Tibial artery (tissue), 4 donors: ENCODE measurements around the gene MDM4.

Experiments
- DNase-seq, 2 donors: peaks; one replicate each; pipeline ENCODE4 v3.0.0-alpha.2; 2019
- H3K27ac ChIP-seq, 2 donors: fragments of 200-600 bp; sonication (generic) in 1 of 2; 1 replicate in 1 of 2; 2 replicates in 1 of 2; pipeline ENCODE4 v1.5.1; 2018 to 2019; ENCODE audit warnings: mild to moderate bottlenecking in 1 of 2
- H3K27me3 ChIP-seq, 2 donors: fragments of 200-600 bp; sonication (generic) in 1 of 2; one replicate each; pipeline versions ENCODE4 v1.5.1 to v1.6.0; 2016 to 2019
- H3K36me3 ChIP-seq, 3 donors: fragments of 200-600 bp; sonication (generic) in 2 of 3; one replicate each; pipeline ENCODE4 v1.5.1; 2016 to 2019; ENCODE audit warnings: mild to moderate bottlenecking in 2 of 3
- H3K4me1 ChIP-seq, 4 donors: fragments of 200-600 bp; sonication (generic) in 2 of 4; 1 replicate in 3 of 4; 2 replicates in 1 of 4; pipeline ENCODE4 v1.5.1; 2016 to 2019
- H3K4me3 ChIP-seq, 2 donors: fragments of 200-600 bp; sonication (generic) in 1 of 2; 1 replicate in 1 of 2; 2 replicates in 1 of 2; pipeline ENCODE4 v1.5.1; 2018 to 2019; ENCODE audit warnings: mild to moderate bottlenecking in 2 of 2
- H3K9me3 ChIP-seq, 3 donors: fragments of 200-600 bp; sonication (generic) in 1 of 3; one replicate each; pipeline ENCODE4 v1.5.1; 2016 to 2019
- intact Hi-C: fragments of 100-400 bp; cut with DNase I; formaldehyde crosslinking; loops from one replicate; pipeline ENCODE4 v1.15.0; 2023; ENCODE audit warnings: low total_unique reads
- TF ChIP-seq, protein P1 (sequence below), 2 experiments: fragments of 200-600 bp in 1 of 2; fragments of 450-650 bp in 1 of 2; IDR thresholded peaks; one replicate each; pipeline ENCODE4 v1.5.1; 2017 to 2019; ENCODE audit warnings: antibody characterized with exemption in 2 of 2, mild to moderate bottlenecking in 1 of 2, moderate library complexity in 1 of 2

The MDM4 gene

GRCh38 chr1:204572923-204573922 is 57.0 kb downstream of the MDM4 start:
- H3K27me3 ChIP-seq, result no peaks in the 10 kb centered on the region
- no peak for DNase-seq
- intact Hi-C loops, result no loop called here

GRCh38 chr1:204574016-204574864 is 58.0 kb downstream of the MDM4 start:
- no peak overlapping the region for H3K27ac ChIP-seq
- no peak for DNase-seq
- TF ChIP-seq, protein P1, sequence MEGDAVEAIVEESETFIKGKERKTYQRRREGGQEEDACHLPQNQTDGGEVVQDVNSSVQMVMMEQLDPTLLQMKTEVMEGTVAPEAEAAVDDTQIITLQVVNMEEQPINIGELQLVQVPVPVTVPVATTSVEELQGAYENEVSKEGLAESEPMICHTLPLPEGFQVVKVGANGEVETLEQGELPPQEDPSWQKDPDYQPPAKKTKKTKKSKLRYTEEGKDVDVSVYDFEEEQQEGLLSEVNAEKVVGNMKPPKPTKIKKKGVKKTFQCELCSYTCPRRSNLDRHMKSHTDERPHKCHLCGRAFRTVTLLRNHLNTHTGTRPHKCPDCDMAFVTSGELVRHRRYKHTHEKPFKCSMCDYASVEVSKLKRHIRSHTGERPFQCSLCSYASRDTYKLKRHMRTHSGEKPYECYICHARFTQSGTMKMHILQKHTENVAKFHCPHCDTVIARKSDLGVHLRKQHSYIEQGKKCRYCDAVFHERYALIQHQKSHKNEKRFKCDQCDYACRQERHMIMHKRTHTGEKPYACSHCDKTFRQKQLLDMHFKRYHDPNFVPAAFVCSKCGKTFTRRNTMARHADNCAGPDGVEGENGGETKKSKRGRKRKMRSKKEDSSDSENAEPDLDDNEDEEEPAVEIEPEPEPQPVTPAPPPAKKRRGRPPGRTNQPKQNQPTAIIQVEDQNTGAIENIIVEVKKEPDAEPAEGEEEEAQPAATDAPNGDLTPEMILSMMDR (IDR thresholded peaks at IDR 0.05), result no peak
- H3K4me3 ChIP-seq, result no peak overlapping the region
- H3K4me1 ChIP-seq, result peaks cover 0 to 6% (median 0%) of the 10 kb centered on the region in 4 donors
- H3K36me3 ChIP-seq, result peaks cover 0 to 6% (median 2%) of the 10 kb centered on the region in 3 donors
- intact Hi-C loops, result no loop called here
- H3K9me3 ChIP-seq, result no peaks in the 10 kb centered on the region
- no peaks in the 10 kb centered on the region for H3K27me3 ChIP-seq

More at GRCh38 chr1:204572923-204573922, 57.0 kb downstream of the MDM4 start:
- Histone ChIP-seq H3K4me3 (no peak overlapping the region), H3K36me3 (peaks cover 0 to 11% (median 6%) of the 10 kb centered on the region in 3 donors), H3K4me1 (peaks cover 0 to 4% (median 0%) of the 10 kb centered on the region in 4 donors), H3K9me3 (no peaks in the 10 kb centered on the region), H3K27ac (no peak overlapping the region)
- TF ChIP-seq, protein P1 (IDR thresholded peaks at IDR 0.05), result no peak

DNA sequence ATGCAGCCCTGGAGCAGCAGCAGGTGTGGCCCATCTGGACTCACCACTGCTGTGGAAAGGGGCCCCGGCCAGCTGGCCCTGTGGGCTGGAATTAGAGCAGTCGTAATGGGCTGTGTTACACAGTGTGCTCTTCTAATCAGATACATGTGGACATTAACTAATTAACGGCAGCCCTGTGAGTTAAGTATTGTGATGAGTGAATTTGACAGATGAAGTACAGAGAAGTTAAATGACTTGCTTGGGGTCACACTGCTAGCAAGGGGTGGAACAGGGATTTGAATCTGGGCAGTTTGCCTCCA is 58.6 kb downstream of the MDM4 start:
- H3K27ac ChIP-seq, result no peak overlapping the region
- no peaks in the 10 kb centered on the region for H3K9me3 ChIP-seq
- H3K27me3 ChIP-seq, result no peaks in the 10 kb centered on the region
- no peak overlapping the region for H3K4me3 ChIP-seq
- H3K36me3 ChIP-seq, result peaks cover 0 to 6% (median 0%) of the 10 kb centered on the region in 3 donors
- peaks cover 0 to 6% (median 0%) of the 10 kb centered on the region in 4 donors for H3K4me1 ChIP-seq
- TF ChIP-seq, protein P1 (IDR thresholded peaks at IDR 0.05), result no peak
- intact Hi-C loops, result no loop called here
- DNase-seq, result no peak

DNA sequence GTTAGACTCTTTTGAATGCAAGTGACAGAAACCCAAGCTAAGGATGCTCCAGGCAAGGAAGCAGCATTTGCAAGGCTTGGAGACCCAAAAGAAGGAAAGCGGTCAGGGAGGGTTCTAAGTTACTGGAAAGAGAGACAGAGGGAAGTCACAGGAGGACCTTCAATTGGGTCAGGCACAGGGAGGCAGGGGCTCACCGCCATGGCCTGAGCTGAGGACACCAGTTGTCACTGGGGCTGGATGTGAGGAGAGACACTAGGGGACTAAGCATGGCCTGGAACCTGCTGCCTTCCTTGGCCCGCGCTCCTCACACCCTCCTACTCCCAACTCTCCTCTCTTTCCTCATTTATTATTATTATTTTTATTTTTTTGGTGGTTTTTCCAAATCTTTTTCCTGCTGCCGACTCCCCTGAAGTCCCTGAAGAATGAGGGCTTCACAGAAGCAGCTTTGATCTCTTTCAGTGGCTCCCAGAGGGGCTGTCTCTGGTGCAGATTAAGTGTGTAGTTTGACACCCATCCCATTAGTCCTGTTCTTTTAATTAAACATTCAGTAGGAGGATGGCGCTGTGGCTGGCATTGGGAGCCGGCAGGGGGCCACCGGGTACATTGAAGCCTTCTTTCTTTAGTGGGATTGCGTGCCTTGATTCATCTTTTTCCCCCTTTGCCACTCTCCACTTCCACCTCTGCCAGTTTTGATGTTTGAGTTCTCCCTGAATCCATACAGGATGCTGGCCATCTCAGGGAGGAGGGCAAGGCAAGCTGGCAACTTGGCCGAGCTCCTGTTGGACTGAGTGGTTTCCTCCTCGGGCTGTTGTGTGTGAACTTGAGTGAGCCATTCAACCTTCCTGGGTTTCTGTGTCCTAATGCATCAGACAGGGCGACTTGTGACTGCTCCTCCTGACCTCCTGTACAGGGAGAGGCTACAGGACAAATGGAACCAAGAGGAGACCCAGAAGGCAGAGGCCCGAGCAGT is 59.3 kb downstream of the MDM4 start:
- TF ChIP-seq, protein P1 (IDR thresholded peaks at IDR 0.05), result no peak
- DNase-seq, result peak in 1 of 2 donors; percentile 38
- peaks cover 0 to 6% (median 0%) of the 10 kb centered on the region in 4 donors for H3K4me1 ChIP-seq
- peaks cover 0 to 6% (median 0%) of the 10 kb centered on the region in 3 donors for H3K36me3 ChIP-seq
- H3K27me3 ChIP-seq, result no peaks in the 10 kb centered on the region
- H3K9me3 ChIP-seq, result no peaks in the 10 kb centered on the region
- H3K27ac ChIP-seq, result no peak overlapping the region
- intact Hi-C loops, result no loop called here
- H3K4me3 ChIP-seq, result no peak overlapping the region

DNA sequence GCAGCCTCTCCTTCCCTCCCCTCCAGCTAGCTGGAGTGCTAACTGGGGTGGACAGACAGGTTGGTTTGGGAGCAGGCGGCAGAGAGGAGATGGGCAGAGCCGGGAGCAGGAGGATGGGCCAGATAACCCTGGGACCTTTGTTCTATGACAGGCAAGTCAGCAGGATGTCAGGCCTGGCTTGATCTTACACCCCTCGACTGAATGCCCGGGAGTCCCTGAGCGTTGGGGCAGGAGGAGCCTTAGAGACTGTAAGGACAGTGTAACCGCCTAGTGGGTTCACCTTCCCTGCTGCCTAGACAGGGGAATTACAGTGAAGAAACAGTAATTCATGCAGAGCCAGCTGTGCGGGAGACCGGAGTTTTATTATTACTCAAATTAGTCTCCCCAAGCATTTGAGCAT is 60.2 kb downstream of the MDM4 start:
- intact Hi-C loops, result no loop called here
- Histone ChIP-seq H3K9me3 (no peaks in the 10 kb centered on the region), H3K4me3 (no peak overlapping the region), H3K27ac (no peak overlapping the region), H3K4me1 (peaks cover 0 to 6% (median 0%) of the 10 kb centered on the region in 4 donors), H3K27me3 (no peaks in the 10 kb centered on the region), H3K36me3 (peaks cover 0 to 6% (median 0%) of the 10 kb centered on the region in 3 donors)
- TF ChIP-seq, protein P1 (IDR thresholded peaks at IDR 0.05), result no peak
- DNase-seq, result peak in 1 of 2 donors; percentile 27
